HG03025 (cell line): ENCODE data around the gene RPS5.
A peak's percentile ranks its signal among the peaks of the same experiment; 100 is the strongest.
"Not testable (repeated sequence)": the region's sequence is repeated elsewhere in the genome, so short reads cannot be mapped to it uniquely, and the experiment has no call there.

Experiments
- ATAC-seq: cut with Tn5 transposase; IDR thresholded peaks from one replicate; pipeline ENCODE4 v1.9.1; 2021; ENCODE audit warnings: mild to moderate bottlenecking, moderate library complexity; ENCODE audit not compliant: unreplicated experiment, low FRiP score

RPS5 gene

GRCh38 chr19:58355908-58356765 lies 30.9 kb upstream of the RPS5 start:
- ATAC-seq, result no peak

DNA sequence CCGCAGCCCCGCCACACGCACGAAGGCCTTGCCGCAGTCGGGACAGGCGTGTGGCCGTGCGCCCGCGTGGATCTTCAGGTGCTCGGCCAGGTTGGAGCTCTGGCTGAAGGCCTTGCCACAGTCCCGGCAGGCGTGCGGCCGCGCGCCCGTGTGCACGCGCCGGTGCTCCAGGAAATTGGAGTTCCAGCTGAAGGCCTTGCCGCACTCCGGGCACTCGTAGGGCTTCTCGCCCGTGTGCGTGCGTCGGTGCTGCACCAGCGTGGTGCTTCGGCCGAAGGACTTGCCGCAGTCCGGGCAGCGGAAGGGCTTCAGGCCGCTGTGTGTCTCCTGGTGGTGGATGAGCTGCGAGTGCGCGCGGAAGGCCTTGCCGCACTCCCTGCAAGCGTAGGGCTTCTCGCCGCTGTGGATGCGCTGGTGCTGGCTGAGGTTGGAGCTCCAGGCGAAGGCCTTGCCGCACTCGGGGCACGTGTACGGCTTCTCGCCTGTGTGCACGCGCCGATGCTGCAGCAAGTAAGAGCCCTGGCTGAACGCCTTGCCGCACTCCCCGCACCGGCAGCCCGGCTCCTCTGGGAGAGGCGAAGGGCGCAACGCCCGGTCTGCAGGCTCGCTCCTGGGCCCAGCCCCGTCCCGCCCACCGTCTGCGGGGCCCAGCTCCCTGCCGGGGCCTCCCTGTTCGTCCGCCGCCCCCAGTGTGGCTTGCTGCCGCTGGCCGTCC lies 30.1 kb upstream of the RPS5 start:
- no peak for ATAC-seq

DNA sequence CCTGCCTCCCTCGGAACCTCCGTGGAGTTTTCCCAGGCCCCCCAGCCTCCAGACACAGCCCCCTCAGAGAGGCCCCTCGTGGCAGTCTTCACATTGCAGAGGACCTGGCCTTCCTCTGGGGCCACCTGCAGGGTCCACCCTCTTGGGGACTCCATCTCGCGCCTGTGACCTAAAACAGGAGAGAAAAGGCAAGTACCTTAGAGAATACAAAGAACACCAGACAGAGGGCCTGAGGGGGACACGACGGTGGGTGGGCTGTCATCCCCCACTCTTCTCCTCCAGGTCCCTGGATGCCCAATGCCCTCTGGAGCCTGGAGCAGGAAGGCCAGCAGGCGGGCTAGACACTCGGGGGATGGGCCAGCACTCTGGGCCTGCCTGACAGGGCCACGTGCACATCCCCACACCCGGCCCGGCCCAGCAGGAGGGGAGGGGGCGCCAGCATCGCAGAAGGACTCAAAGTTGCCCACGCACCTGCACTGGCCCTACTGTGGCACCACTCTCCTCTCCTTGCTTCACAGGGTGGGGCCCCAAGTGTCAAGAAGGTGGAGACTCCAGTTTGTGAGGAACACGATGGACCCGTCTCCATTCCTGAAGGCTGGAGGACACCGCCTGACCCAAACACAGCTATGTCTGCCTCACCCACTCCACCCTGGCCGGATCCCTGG lies 29.5 kb upstream of the RPS5 start:
- no peak for ATAC-seq

GRCh38 chr19:58361900-58362271 lies 25.2 kb upstream of the RPS5 start:
- ATAC-seq, result peak; percentile 12

DNA sequence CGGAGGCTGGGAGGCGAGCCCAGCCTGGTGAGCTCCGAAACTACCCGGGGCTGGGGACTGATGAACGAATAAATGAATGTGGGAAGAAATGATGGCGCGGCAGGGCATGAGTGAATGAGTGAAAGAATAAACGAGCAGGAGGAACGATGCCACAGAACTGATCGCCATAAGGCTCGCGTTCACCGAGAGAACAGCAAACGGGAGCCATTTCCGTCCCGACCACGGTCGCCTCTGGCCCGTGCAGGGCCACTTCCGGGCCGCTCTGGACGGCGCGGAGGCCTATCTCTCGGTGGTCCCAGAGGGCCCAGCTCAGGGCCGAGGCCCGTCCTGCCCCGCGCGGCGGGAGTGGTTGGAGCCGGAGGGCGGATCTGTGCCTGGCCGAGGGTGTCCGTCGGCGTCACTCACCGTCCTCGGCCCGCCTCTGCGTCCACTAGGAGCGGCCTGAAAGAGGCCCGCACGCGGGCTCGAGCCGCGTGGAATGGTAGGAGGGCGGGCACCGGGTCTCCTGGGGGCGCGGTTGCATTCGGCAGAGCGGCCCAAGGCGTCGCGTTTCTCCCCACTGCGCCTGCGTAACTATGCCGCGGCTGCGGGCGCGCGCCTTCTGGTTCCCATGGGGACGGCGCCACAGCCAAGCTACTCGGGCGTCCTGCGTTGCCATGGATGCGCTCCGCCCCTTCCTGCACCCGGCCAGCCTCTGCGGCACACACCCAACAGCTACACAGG lies 24.6 kb upstream of the RPS5 start, which contains the start of gene ZNF497:
ZNF497 (minus strand) TSS at position 480 of the 723 bp plus-strand sequence. CDS start 5,116 bp downstream, outside the sequence.
- ATAC-seq, result peak; percentile 79

GRCh38 chr19:58364146-58364545 lies 22.9 kb upstream of the RPS5 start:
- no peak for ATAC-seq

GRCh38 chr19:58366585-58367430 lies 20.3 kb upstream of the RPS5 start:
- ATAC-seq, result no peak

DNA sequence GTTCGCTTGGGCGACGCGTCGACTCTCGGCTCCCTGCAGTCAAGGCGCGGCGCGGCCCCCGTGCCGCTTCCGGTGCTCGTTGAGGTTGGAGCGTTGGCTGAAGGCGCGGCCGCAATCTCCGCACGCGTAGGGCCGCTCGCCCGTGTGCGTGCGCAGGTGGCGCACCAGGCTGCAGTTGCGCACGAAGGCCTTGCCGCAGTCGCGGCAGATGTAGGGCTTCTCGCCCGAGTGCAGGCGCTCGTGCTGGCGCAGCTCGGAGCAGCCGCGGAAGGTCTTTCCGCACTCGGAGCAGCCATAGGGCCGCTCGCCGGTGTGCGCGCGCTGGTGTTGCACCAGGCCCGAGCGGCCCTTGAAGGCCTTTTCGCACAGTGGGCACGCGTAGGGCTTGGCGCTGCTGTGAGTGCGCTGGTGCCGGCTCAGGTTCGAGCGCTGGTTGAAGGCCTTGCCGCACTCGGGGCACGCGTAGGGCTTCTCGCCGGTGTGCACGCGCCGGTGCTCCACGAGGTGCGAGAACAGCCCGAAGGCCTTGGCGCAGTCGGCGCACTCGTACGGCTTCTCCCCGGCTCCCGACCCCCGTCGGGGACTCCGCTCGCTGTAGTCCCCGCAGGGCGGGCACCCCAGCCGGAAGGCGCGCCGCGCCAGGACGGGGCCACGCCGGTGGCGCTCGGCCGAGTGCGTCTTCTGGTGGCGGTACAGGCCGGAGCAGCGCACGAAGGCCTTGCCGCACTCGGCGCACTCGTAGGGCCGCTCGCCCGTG lies 19.2 kb upstream of the RPS5 start:
- no peak for ATAC-seq

DNA sequence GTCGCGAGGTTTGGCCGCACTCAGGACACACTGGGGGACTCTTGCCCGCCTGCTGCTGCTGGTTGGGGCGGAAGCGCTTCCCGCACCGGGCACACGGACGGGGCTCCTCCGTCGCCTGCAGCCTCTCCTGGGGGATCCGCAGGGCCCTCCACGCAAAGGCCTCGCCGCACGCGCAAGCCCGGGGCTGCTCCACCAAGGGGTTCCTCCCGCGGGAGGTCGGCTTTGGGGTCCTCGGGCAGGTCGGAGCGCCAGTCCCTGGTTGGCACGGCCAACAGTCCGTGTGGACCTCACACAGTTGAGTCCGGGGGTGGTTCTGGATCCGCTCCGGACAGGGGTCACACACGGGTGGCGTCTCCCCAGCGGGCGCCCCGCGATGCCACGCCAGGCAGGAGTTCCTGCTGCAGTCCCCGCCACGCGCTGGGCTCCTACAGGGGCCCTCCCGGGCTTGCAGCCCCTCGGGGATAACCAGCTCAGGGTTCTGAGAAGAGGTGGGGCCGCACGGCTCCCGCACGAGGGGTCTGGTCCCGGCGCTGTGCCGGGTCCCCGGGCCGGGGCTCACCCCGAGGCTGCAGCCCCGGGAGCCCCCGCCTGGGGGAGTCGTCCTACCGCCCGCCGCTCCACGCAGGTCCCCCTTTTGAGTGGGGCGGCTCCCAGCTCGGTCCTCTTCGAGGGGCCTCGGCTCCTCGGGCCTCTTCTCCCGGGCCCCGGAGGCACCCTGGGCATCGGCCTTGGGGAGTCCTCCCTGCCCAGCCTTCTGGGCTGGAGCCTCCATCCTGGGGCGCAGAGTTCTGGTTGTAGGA lies 18.3 kb upstream of the RPS5 start:
- no peak for ATAC-seq

DNA sequence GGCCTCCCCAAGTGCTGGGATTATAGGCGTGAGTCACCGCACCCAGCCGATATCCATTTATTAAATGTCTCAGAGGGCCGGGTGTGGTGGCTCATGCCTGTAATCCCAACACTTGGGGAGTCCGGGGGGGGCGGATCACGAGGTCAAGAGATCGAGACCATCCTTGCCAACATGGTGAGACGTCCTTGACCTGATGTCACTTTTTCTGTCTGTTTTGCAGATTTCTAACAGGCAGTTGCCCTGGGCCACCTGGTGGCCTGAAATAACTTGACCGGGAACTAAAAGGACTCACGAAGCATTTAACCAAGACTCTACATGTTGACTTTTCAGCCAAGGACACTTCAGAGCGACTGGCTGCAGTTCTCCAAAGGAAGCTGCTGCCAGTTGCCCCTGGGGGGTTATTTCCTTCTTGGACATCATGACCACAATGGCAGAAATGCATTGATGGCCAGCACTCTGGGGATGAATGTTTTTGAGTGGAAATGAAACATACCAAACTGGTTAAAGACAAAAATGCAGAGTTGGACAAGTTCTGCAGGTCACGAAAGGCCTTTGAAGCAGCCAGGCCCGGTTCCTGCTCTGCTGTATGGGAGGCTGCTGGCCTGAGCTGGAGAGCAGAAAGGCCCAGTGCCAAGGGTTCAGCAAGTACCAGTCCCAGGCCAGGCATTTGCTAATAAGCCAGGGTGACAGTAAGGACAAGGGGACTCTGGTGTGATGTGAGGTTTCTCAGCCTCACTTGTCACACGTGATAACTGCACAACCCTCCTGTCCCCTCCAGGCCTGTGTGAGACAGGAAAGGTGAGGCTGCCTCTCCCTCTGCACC lies 14.5 kb upstream of the RPS5 start:
- no peak for ATAC-seq

- no peak for ATAC-seq
These were observed 12.9 kb upstream of the RPS5 start for GRCh38 chr19:58374200-58374599.

GRCh38 chr19:58376724-58377123 lies 10.3 kb upstream of the RPS5 start:
- not testable (repeated sequence) for ATAC-seq

GRCh38 chr19:58379246-58379645 lies 7.8 kb upstream of the RPS5 start:
- ATAC-seq, result no peak

DNA sequence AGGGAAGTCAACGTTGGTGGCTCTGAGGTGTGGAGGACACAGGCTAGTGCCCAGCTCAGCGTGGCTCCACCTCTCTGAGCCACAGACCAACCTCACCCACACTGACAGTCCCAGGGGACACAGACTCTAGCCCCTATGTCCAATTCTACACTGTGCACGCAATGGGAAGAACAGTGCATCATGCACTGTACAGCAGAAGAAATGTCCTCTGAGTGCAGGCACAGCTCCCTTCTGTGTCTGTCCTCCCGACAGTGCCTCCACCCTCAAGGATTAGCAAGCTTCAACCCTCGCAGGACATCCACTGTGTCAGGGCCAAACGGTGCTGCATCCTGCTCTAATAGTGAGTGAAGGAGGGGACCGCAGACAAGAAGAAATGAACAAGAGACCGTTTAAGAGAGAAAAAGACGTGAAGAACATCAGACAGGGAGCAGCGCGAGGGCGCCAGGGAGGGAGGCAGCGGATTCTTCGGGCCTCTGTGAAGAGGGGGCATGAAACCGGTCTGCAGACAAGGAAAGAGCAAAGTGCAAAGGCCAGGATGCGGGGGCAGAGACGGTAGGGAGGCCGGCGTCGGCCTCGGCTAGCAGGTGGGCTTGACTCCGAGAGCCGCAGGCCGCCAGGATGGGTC lies 6.9 kb upstream of the RPS5 start:
- no peak for ATAC-seq

- ATAC-seq, result peak; percentile 71
These were observed 6.2 kb upstream of the RPS5 start, which contains the start of gene ZNF837 for GRCh38 chr19:58380662-58381459. ZNF837 (minus strand) TSS chr19:58381030; CDS start chr19:58369332, 11,698 bp downstream.
